Measurements from ENCODE around the gene CD9. TPM values are rescaled to one million over a fixed set of nuclear protein-coding genes. Genes with fewer than 3 reads are reported as not detected.
A peak's percentile ranks its signal among the peaks of the same experiment; 100 is the strongest.

CD9 gene
- total RNA-seq, 4 donors from 2014 or later, result 349 to 416 (median 399) TPM

GRCh38 chr12:6192604-6193380 is 7.4 kb upstream of the CD9 start:
- intact Hi-C loops (cut with DNase I), result no loop called here
- Histone ChIP-seq H3K4me1 (peaks cover 6 to 30% (median 24%) of the 10 kb centered on the region in 4 donors), H3K27me3 (no peaks in the 10 kb centered on the region), H3K4me3 (no peak overlapping the region), H3K36me3 (no peaks in the 10 kb centered on the region), H3K27ac (replicated peaks in 1 of 4) (no peak overlapping the region), H3K9me3 (no peaks in the 10 kb centered on the region)
- 95% methylated on average over 13 of the region's 13 CpGs for WGBS
- TF ChIP-seq EP300 (IDR thresholded peaks at IDR 0.05) (no peak), POLR2AphosphoS5 (IDR thresholded peaks at IDR 0.05) (no peak), CTCF (IDR thresholded peaks at IDR 0.05) (no peak), POLR2A (IDR thresholded peaks at IDR 0.05; ENCODE audit: low read depth) (no peak)
- DNase-seq (ENCODE audit: extremely low spot score), result no peak

GRCh38 chr12:6193853-6194815 is 6.1 kb upstream of the CD9 start:
- Histone ChIP-seq H3K27me3 (no peaks in the 10 kb centered on the region), H3K27ac (replicated peaks in 1 of 4) (no peak overlapping the region), H3K36me3 (no peaks in the 10 kb centered on the region), H3K4me3 (no peak overlapping the region), H3K9me3 (no peaks in the 10 kb centered on the region), H3K4me1 (peaks cover 12 to 35% (median 31%) of the 10 kb centered on the region in 4 donors)
- WGBS, result 89% methylated on average over 19 of the region's 19 CpGs
- intact Hi-C loops (cut with DNase I), result no loop called here
- DNase-seq (ENCODE audit: extremely low spot score), result no peak
- TF ChIP-seq CTCF (IDR thresholded peaks at IDR 0.05) (no peak), EP300 (IDR thresholded peaks at IDR 0.05) (no peak), POLR2A (IDR thresholded peaks at IDR 0.05; ENCODE audit: low read depth) (no peak), POLR2AphosphoS5 (IDR thresholded peaks at IDR 0.05) (no peak)

DNA sequence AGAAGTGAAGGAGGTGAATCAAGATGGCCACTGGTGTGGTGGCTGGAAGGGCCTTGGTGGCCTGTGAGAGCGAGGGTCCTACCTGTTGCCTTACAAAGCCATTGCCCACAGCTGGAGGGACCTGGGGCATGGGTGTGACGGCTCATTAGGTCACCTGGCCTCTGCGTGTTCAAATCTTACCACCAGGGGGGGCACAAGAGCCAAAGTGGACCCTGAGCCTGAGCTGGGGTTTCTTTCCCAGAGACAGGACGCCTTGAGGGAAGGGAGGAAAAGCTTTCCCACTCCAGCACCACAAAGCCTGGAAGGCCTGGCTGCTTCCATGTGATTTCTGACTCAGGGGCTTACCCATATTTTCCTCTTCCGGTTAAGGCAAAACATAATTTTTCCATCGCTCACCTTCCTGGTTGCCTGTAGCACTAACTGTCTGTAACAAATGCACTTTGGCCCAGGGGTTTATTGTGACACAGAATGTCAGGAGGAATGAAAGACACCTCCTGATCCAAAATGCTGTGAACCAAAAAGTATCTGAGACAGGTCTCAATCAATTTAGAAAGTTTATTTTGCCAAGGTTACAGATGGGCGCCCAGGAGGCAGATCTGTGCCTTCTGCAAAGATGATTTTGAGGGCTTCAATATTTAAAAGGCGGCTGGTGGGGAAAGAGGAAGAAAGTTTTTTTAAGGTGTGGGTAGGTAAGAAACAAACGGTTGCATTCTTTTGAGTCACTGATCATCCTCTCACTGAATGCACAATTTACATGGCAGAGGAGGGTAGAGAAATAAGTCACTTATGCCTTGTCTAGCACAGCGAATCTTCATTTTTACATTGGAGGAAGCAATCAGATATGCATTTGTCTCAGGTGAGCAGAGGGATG is 4.3 kb upstream of the CD9 start:
- TF ChIP-seq CTCF (IDR thresholded peaks at IDR 0.05) (peak; percentile 93 to 96 (median 95)), EP300 (IDR thresholded peaks at IDR 0.05) (no peak), POLR2AphosphoS5 (IDR thresholded peaks at IDR 0.05) (peak; percentile 70 to 84), POLR2A (IDR thresholded peaks at IDR 0.05; ENCODE audit: low read depth) (no peak)
- Histone ChIP-seq H3K36me3 (no peaks in the 10 kb centered on the region), H3K4me1 (peaks cover 17 to 43% (median 39%) of the 10 kb centered on the region in 4 donors), H3K27me3 (no peaks in the 10 kb centered on the region), H3K27ac (replicated peaks in 1 of 4) (peak overlapping the region; percentile 30 to 77 (median 61)), H3K4me3 (no peak overlapping the region), H3K9me3 (no peaks in the 10 kb centered on the region)
- DNase-seq (ENCODE audit: extremely low spot score), result peak; percentile 97
- intact Hi-C loops (cut with DNase I), result no loop called here
- WGBS, result 36% methylated on average over 10 of the region's 10 CpGs

DNA sequence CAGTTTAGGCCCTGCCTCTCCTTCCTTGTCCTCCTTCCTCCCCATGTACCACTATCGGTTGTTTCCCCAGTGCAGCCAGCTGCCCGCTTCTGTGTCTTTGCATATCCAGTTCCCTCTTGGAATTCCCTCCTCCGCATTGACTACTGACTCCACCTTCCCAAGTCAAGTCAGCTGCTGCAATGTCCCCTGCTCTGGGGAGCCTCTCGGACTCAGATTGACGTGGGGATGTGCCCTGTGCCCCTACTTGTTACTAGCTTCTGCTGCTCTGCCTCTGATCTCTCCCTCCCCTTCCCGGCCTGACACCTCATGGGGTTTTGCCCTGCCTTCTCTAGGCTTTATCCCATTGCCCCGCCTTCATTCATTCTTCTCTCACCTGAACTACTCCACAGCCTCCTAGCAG is 2.1 kb upstream of the CD9 start:
- no peaks in the 10 kb centered on the region for H3K9me3 ChIP-seq
- no peaks in the 10 kb centered on the region for H3K27me3 ChIP-seq
- H3K4me3 ChIP-seq, result no peak overlapping the region
- no peak for DNase-seq (ENCODE audit: extremely low spot score)
- H3K36me3 ChIP-seq, result no peaks in the 10 kb centered on the region
- H3K4me1 ChIP-seq, result peaks cover 26 to 62% (median 59%) of the 10 kb centered on the region in 4 donors
- intact Hi-C loops (cut with DNase I), result loop anchor here (1.0 kb wide), 1 partner anchor 81 kb away; no protein-coding TSS in a partner anchor
- WGBS, result 91% methylated on average over 7 of the region's 7 CpGs
- peak overlapping the region; percentile 94 to 100 (median 98) for H3K27ac ChIP-seq (replicated peaks in 1 of 4)
- TF ChIP-seq POLR2A (IDR thresholded peaks at IDR 0.05; ENCODE audit: low read depth) (no peak), EP300 (IDR thresholded peaks at IDR 0.05) (no peak), CTCF (IDR thresholded peaks at IDR 0.05) (no peak), POLR2AphosphoS5 (IDR thresholded peaks at IDR 0.05) (no peak)

Measured in esophagus muscularis mucosa (tissue), 4 donors.